Epithelial cell of esophagus (primary cell): ENCODE results near the gene HTR6.

Experiments used
- DNase-seq: peaks from one replicate; pipeline ENCODE4 v3.0.0; 2010; ENCODE audit warnings: low read depth
- H3K4me3 ChIP-seq: 2 replicates; pipeline ENCODE4 v1.5.1; 2011; ENCODE audit warnings: mild to moderate bottlenecking, low read length, control low read depth
- TF ChIP-seq, protein P1 (sequence below): IDR thresholded peaks from 2 replicates; pipeline ENCODE4 v1.5.1; 2011; ENCODE audit warnings: low read depth, mild to moderate bottlenecking, low read length, control low read depth, inconsistent platforms; ENCODE audit not compliant: insufficient read depth; ENCODE audit errors: missing control alignments

Gene HTR6

DNA sequence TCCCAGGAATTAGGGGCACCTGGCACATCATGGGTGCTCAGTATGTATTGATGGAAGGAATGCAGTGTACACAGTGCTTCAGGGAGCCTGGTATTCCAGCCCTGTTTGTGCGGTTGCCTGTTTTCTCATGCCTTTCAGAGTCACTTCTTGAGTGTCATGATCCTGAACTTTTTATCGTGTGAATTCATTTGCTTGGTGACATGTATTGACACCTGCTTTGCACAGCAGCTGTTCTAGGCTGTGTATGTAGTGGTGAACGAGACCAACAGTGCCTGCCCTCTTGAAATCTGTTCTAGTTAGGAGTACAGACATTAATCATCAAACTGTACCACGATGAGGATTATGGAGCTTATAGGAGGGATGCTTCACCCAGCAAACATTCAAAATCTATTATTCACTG lies 6.1 kb downstream of the HTR6 start:
- H3K4me3 ChIP-seq: no peak overlapping the region
- no peak for DNase-seq
- TF ChIP-seq, protein P1, sequence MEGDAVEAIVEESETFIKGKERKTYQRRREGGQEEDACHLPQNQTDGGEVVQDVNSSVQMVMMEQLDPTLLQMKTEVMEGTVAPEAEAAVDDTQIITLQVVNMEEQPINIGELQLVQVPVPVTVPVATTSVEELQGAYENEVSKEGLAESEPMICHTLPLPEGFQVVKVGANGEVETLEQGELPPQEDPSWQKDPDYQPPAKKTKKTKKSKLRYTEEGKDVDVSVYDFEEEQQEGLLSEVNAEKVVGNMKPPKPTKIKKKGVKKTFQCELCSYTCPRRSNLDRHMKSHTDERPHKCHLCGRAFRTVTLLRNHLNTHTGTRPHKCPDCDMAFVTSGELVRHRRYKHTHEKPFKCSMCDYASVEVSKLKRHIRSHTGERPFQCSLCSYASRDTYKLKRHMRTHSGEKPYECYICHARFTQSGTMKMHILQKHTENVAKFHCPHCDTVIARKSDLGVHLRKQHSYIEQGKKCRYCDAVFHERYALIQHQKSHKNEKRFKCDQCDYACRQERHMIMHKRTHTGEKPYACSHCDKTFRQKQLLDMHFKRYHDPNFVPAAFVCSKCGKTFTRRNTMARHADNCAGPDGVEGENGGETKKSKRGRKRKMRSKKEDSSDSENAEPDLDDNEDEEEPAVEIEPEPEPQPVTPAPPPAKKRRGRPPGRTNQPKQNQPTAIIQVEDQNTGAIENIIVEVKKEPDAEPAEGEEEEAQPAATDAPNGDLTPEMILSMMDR: no peak

DNA sequence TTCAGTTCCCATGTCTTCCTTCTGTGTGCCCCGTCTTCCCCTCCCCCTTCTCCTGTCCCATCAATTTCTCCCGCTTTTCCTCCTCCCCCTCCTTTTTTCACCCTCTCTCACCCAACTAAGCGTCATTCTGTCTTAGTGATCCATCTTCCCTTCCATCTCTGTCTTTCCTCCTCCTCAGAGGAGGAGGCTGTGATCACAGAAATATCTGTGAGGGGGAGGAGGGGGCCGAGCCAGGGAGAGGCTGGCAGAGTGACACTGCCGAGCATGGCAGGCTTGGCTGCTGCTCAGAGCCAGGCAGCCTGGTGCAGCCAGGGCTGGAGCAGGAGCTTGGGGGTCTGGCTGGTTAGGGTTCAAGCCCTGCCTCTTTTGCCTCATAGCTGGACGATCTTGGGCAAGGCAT lies 7.6 kb downstream of the HTR6 start:
- TF ChIP-seq, protein P1: no peak
- H3K4me3 ChIP-seq: no peak overlapping the region
- DNase-seq: no peak

DNA sequence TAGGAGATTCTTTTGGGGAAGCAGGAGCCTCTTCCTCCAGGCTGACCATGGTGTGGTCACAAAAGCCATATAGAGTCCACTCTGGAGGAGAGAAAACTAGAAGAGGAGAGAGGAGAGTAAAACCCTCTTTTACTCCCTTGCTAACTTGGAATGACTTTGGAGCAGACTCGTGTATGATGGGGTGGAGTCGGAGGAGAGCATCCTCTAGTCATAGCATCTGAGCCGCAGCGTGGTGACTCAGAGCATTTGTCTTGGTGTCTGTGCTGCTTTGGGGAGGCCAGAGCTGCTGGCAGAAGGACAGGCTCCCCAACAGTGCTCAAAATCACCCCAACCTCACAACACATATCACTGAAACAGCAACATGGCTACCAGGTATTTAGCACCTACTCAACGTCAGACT lies 11.1 kb downstream of the HTR6 start:
- no peak overlapping the region for H3K4me3 ChIP-seq
- TF ChIP-seq, protein P1: no peak
- DNase-seq: no peak

DNA sequence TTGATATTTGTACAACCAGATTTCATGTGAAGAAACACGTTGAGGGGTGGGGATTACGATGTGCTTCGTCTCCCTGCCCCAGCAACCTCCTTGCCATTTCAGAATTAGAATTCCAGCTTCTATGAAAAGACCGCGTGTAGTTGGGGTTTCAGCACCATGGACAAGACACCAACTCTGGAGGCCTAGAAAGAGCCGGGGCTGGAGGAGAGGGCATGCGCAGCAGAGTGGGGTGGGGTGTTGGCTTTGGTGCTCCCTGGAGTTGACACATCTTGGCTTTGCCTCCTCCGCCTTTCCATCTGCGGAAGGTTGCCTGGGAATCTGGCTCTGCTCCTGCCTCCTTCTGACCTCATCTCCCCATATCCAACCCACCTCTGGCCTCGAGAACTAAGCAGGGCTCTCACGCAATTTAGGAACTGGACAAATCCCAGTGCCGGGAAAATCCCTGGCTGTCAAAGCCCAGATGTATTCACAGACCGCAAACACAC lies 11.8 kb downstream of the HTR6 start:
- H3K4me3 ChIP-seq: no peak overlapping the region
- TF ChIP-seq, protein P1: no peak
- peak; percentile 73 for DNase-seq

DNA sequence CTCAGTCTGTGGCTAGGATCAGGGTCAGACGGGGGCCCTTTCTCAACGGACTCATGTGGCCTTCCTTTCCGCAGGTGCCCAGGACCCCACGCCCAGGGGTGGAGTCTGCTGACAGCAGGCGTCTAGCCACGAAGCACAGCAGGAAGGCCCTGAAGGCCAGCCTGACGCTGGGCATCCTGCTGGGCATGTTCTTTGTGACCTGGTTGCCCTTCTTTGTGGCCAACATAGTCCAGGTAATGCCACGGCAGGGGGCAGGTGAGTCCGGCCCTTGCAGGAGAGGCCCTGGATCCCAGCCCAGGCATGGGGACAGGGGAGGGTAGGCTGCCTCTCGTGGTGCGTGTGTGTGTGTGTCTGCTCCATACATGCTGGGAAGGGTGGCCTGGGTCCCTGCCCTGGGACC lies 13.8 kb downstream of the HTR6 start:
- H3K4me3 ChIP-seq: no peak overlapping the region
- DNase-seq: no peak
- TF ChIP-seq, protein P1: no peak

DNA sequence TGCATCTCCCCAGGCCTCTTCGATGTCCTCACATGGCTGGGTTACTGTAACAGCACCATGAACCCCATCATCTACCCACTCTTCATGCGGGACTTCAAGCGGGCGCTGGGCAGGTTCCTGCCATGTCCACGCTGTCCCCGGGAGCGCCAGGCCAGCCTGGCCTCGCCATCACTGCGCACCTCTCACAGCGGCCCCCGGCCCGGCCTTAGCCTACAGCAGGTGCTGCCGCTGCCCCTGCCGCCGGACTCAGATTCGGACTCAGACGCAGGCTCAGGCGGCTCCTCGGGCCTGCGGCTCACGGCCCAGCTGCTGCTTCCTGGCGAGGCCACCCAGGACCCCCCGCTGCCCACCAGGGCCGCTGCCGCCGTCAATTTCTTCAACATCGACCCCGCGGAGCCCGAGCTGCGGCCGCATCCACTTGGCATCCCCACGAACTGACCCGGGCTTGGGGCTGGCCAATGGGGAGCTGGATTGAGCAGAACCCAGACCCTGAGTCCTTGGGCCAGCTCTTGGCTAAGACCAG lies 14.3 kb downstream of the HTR6 start:
- H3K4me3 ChIP-seq: no peak overlapping the region
- DNase-seq: no peak
- TF ChIP-seq, protein P1: no peak

DNA sequence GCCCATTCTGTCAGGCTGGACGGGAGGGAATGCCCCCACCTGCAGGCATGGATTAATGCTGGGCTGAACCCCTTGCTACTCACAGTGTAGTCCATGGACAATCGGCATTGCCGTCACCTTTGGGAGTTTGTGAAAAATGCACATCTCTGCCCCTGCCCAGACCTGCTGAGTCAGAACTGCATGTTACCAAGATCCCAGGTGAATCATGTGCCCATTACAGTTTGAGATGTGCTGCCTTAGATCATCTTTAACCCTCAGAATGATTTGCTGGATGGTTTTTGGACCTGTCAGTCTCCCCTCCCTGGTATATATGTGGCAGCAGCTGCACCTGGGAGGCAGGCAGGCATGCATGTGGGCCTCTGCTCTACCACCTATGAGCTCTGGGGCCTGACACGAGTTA lies 15.0 kb downstream of the HTR6 start:
- DNase-seq: no peak
- no peak overlapping the region for H3K4me3 ChIP-seq
- TF ChIP-seq, protein P1: no peak
